ENCODE results near the gene NR5A1. TPM values are rescaled to one million over a fixed set of nuclear protein-coding genes. Genes with fewer than 3 reads are reported as not detected.

NR5A1 gene
- total RNA-seq, 2 experiments from 2014 or later, result not detected

DNA sequence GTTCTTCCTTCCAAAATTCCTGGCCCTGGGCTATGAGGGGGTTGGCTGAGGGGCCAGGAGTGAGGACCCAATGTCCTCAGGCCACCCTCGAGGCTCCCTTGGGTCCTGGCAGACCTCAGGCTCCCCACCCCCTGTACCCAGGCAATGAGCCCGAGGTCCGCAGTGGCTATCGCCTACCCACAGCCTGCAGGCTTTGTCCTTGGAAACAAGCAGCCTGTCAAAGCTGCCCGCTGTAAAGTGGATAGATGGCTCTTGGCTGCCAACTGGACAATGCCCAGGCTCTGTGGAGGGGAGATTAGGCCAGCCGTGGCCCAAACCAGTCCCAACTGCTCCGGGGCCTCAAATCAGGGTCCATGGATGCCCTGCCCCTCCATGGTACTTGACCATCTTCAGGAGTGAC is 59.2 kb downstream of the NR5A1 start:
- POLR2A ChIA-PET, result no interaction called here
- Mint-ChIP-seq H3K4me3 (no peak overlapping the region), H3K27me3 (peaks cover 32% of the 10 kb centered on the region), H3K9me3 (no peaks in the 10 kb centered on the region), H3K4me1 (ENCODE audit: low read depth) (no peaks in the 10 kb centered on the region), H3K27ac (no peak overlapping the region), H3K36me3 (ENCODE audit: low read depth) (no peaks in the 10 kb centered on the region)
- CTCF ChIA-PET, result interaction anchor here (0.9 to 1.5 kb wide), 3 partner anchors 10 to 89 kb away, joined by 3 to 4 read pairs (median 3); no protein-coding TSS in a partner anchor
- no peak for DNase-seq
- intact Hi-C loops (cut with micrococcal nuclease), result no loop called here
- TF ChIP-seq, protein P1, sequence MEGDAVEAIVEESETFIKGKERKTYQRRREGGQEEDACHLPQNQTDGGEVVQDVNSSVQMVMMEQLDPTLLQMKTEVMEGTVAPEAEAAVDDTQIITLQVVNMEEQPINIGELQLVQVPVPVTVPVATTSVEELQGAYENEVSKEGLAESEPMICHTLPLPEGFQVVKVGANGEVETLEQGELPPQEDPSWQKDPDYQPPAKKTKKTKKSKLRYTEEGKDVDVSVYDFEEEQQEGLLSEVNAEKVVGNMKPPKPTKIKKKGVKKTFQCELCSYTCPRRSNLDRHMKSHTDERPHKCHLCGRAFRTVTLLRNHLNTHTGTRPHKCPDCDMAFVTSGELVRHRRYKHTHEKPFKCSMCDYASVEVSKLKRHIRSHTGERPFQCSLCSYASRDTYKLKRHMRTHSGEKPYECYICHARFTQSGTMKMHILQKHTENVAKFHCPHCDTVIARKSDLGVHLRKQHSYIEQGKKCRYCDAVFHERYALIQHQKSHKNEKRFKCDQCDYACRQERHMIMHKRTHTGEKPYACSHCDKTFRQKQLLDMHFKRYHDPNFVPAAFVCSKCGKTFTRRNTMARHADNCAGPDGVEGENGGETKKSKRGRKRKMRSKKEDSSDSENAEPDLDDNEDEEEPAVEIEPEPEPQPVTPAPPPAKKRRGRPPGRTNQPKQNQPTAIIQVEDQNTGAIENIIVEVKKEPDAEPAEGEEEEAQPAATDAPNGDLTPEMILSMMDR (IDR thresholded peaks at IDR 0.05), result no peak
- ATAC-seq, result no peak

DNA sequence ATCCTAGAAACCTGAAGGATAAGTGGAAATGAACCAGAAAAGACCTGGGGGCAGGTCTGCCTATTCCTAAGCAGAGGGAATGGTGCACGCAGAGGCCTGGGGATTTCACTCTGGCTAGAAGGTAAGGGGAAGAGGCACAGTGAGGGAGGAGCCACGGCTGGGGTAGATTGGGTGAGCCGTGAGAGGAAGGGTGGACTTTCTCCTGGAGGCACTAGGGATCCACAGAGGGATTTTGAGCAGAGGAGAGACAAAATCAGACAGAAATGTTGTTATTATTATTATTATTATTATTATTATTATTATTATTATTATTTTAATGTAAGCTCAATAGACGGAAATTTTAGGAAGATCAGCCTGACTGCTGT is 59.9 kb downstream of the NR5A1 start:
- TF ChIP-seq, protein P1 (IDR thresholded peaks at IDR 0.05), result no peak
- ATAC-seq (no peak), DNase-seq (no peak)
- Mint-ChIP-seq H3K36me3 (ENCODE audit: low read depth) (no peaks in the 10 kb centered on the region), H3K4me3 (no peak overlapping the region), H3K27ac (no peak overlapping the region), H3K4me1 (ENCODE audit: low read depth) (no peaks in the 10 kb centered on the region), H3K9me3 (no peaks in the 10 kb centered on the region), H3K27me3 (peaks cover 29% of the 10 kb centered on the region)
- CTCF ChIA-PET, result interaction anchor here (0.9 to 1.5 kb wide), 3 partner anchors 11 to 90 kb away, joined by 3 to 4 read pairs (median 3); no protein-coding TSS in a partner anchor
- POLR2A ChIA-PET, result no interaction called here
- intact Hi-C loops (cut with micrococcal nuclease), result no loop called here

DNA sequence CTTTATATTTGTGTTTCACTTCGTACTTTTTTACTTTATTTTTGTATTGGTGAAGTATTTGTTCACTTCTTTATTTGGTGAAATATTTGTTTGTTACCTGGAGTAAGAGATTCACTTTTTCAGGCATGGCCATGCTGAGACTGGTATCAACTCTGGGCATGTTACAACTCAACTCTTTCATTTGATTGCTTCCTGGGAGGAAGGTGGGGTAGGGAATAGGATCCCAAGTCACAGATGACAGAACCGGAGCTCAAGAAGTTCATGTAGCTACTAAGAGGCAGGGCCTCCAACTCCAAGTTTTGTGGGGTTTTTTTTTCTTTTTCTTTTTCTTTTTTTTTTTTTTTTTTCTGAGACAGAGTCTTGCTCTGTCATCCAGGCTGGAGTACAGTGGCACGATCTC is 63.0 kb downstream of the NR5A1 start:
- TF ChIP-seq, protein P1 (IDR thresholded peaks at IDR 0.05), result no peak
- ChIA-PET POLR2A (no interaction called here), CTCF (interaction anchor here (1.1 to 1.3 kb wide), 2 partner anchors 23 to 93 kb away, joined by 3 read pairs; no protein-coding TSS in a partner anchor)
- intact Hi-C loops (cut with micrococcal nuclease), result no loop called here
- no peaks in the 10 kb centered on the region for H3K4me1 Mint-ChIP-seq (ENCODE audit: low read depth)
- ATAC-seq, result no peak
- H3K27me3 Mint-ChIP-seq, result peaks cover 20% of the 10 kb centered on the region
- no peak for DNase-seq
- no peaks in the 10 kb centered on the region for H3K9me3 Mint-ChIP-seq
- H3K4me3 Mint-ChIP-seq, result no peak overlapping the region
- H3K27ac Mint-ChIP-seq, result no peak overlapping the region
- no peaks in the 10 kb centered on the region for H3K36me3 Mint-ChIP-seq (ENCODE audit: low read depth)

DNA sequence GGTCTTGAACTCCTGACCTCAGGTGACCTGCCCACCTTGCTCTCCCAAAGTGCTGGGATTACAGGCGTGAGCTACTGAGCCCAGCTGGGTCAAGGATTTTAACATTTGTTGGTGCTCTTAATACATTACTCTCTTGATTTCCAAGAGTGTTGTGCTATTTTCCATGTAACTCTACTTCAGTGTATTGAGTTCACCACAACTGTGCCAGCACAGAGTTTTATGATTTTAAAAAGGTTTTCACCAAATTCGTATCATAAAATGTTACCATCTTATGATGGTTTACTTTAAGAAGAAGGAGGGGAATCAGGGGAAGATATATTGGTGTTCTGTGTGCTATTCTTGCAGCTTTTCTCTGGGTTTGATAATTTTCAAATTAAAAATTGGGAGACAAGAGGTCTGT is 63.6 kb downstream of the NR5A1 start:
- Mint-ChIP-seq H3K36me3 (ENCODE audit: low read depth) (no peaks in the 10 kb centered on the region), H3K4me1 (ENCODE audit: low read depth) (no peaks in the 10 kb centered on the region), H3K9me3 (no peaks in the 10 kb centered on the region), H3K27me3 (peaks cover 20% of the 10 kb centered on the region), H3K27ac (no peak overlapping the region), H3K4me3 (no peak overlapping the region)
- DNase-seq (no peak), ATAC-seq (no peak)
- POLR2A ChIA-PET, result no interaction called here
- intact Hi-C loops (cut with micrococcal nuclease), result no loop called here
- TF ChIP-seq, protein P1 (IDR thresholded peaks at IDR 0.05), result no peak
- CTCF ChIA-PET, result no interaction called here

DNA sequence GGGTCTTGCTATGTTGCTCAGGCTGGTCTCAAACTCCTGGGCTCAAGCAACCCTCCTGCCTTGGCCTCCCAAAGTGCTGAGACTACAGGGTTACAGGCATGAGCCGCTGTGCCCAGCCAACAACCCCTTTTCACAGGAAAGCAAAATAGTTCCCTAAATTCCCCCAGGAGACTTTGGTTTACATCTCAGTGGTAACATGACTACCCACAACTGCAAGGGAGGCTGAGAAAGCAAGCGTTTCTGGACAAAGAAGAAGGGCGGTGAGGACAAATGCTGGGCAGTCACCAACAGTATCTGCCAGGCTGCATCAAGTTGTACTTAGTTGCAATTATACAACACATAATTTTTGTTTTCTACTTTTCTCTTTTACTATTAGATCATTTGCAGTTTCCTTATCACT is 64.4 kb downstream of the NR5A1 start:
- no peak overlapping the region for H3K27ac Mint-ChIP-seq
- ATAC-seq (no peak), DNase-seq (no peak)
- TF ChIP-seq, protein P1 (IDR thresholded peaks at IDR 0.05), result no peak
- no peaks in the 10 kb centered on the region for H3K9me3 Mint-ChIP-seq
- ChIA-PET CTCF (no interaction called here), POLR2A (no interaction called here)
- no peak overlapping the region for H3K4me3 Mint-ChIP-seq
- H3K36me3 Mint-ChIP-seq (ENCODE audit: low read depth), result no peaks in the 10 kb centered on the region
- H3K27me3 Mint-ChIP-seq, result peaks cover 20% of the 10 kb centered on the region
- H3K4me1 Mint-ChIP-seq (ENCODE audit: low read depth), result no peaks in the 10 kb centered on the region
- intact Hi-C loops (cut with micrococcal nuclease), result no loop called here
